Neural progenitor cell (in vitro differentiated cells): Measurements from ENCODE around the gene BCAS3. TPM values are rescaled to one million over a fixed set of nuclear protein-coding genes. Genes with fewer than 3 reads are reported as not detected.
A peak's percentile ranks its signal among the peaks of the same experiment; 100 is the strongest.

Experiments
- DNase-seq: peaks from one replicate; pipeline ENCODE4 v3.0.0-alpha.2; 2016; ENCODE audit warnings: low spot score
- H2AFZ ChIP-seq: fragments of 200-600 bp; sonication (generic); replicated peaks from 2 replicates; pipeline ENCODE4 v1.6.1; 2016; ENCODE audit warnings: antibody characterized with exemption
- H3F3A ChIP-seq: fragments of 200-600 bp; sonication (generic); 2 replicates; pipeline ENCODE4 v1.6.1; 2016; ENCODE audit warnings: antibody characterized with exemption, low read depth
- H3K27ac ChIP-seq: fragments of 200-600 bp; sonication (generic); 2 replicates; pipeline ENCODE4 v1.5.1; 2016; ENCODE audit warnings: mild to moderate bottlenecking
- H3K27me3 ChIP-seq: fragments of 200-600 bp; sonication (generic); 2 replicates; pipeline ENCODE4 v1.6.1; 2016; ENCODE audit warnings: mild to moderate bottlenecking, moderate library complexity
- H3K36me3 ChIP-seq: fragments of 200-600 bp; sonication (generic); 2 replicates; pipeline ENCODE4 v1.5.1; 2016
- H3K4me1 ChIP-seq: fragments of 200-600 bp; sonication (generic); 2 replicates; pipeline ENCODE4 v1.6.1; 2016; ENCODE audit warnings: mixed run types
- H3K4me2 ChIP-seq: fragments of 200-600 bp; sonication (generic); 2 replicates; pipeline ENCODE4 v1.6.1; 2016
- H3K4me3 ChIP-seq: fragments of 200-600 bp; sonication (generic); 2 replicates; pipeline ENCODE4 v1.5.1; 2016
- H3K79me2 ChIP-seq: fragments of 200-600 bp; sonication (generic); 2 replicates; pipeline ENCODE4 v1.6.1; 2016; ENCODE audit warnings: low read depth
- H3K9ac ChIP-seq: fragments of 200-600 bp; sonication (generic); 2 replicates; pipeline ENCODE4 v1.6.1; 2016
- H3K9me3 ChIP-seq: fragments of 200-600 bp; sonication (generic); 2 replicates; pipeline ENCODE4 v1.5.1; 2016; ENCODE audit warnings: low read depth
- H4K20me1 ChIP-seq: fragments of 200-600 bp; sonication (generic); 2 replicates; pipeline ENCODE4 v1.6.1; 2016; ENCODE audit warnings: low read depth
- H3K27ac Mint-ChIP-seq: 3 replicates; pipeline ENCODE4 v1.8.0; 2021; ENCODE audit warnings: mixed read lengths
- H3K27me3 Mint-ChIP-seq: 2 replicates; pipeline ENCODE4 v1.8.0; 2022; ENCODE audit warnings: low read depth, mild to moderate bottlenecking, inconsistent platforms, moderate library complexity, mixed read lengths; ENCODE audit not compliant: insufficient read depth
- H3K36me3 Mint-ChIP-seq: 3 replicates; pipeline ENCODE4 v1.8.0; 2021; ENCODE audit warnings: mixed read lengths
- H3K4me1 Mint-ChIP-seq: 3 replicates; pipeline ENCODE4 v1.8.0; 2021; ENCODE audit warnings: mixed read lengths
- H3K4me3 Mint-ChIP-seq: 3 replicates; pipeline ENCODE4 v1.8.0; 2021; ENCODE audit warnings: mild to moderate bottlenecking, moderate library complexity, mixed read lengths
- H3K9me3 Mint-ChIP-seq: 3 replicates; pipeline ENCODE4 v1.8.0; 2020; ENCODE audit warnings: mixed read lengths
- CTCF ChIP-seq: fragments of 200-600 bp; sonication (generic); IDR thresholded peaks from 2 replicates; pipeline ENCODE4 v1.5.1; 2017; ENCODE audit warnings: antibody characterized with exemption, mild to moderate bottlenecking
- EZH2 ChIP-seq: fragments of 200-600 bp; sonication (generic); IDR thresholded peaks from 2 replicates; pipeline ENCODE4 v1.6.1; 2017; ENCODE audit warnings: antibody characterized with exemption, mild to moderate bottlenecking, moderate library complexity
- EZH2phosphoT487 ChIP-seq: fragments of 200-600 bp; sonication (generic); IDR thresholded peaks from 2 replicates; pipeline ENCODE4 v1.6.1; 2017; ENCODE audit warnings: antibody characterized with exemption
- total RNA-seq: library from RNA; depleted of rRNA; stranded (reverse); fragments of >200 nt; gene quantifications from 2 replicates; pipeline ENCODE4 v1.2.3, GENCODE V29; 2015; ENCODE audit warnings: low replicate concordance

Gene BCAS3
- total RNA-seq, 1 donor from 2014 or later, result 60.9 TPM

DNA sequence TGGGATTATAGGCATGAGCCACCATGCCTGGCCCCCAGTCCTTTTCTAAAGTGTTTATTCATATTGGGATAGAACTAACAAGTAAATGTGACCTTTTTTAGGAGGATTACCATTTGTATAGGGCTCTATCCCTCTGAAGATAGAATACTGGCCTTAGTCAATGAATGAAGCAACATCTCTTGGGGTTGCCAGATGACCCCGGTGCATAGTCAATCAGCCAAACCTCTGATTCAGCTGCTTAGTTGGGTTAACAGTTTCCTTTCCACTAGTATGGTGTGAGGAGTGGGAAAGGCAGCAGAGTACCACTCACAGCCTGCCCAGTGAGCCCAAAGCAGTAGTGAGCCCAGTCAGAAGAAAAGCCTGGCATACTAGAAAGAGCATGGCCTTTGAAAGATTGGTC, 627.4 kb downstream of the BCAS3 start:
- peaks cover 12% of the 10 kb centered on the region for H3K4me1 Mint-ChIP-seq
- no peaks in the 10 kb centered on the region for H3K79me2 ChIP-seq
- no peak overlapping the region for H3K9ac ChIP-seq
- no peak overlapping the region for H3K27ac ChIP-seq
- no peak overlapping the region for H2AFZ ChIP-seq
- H3K9me3 Mint-ChIP-seq, result peaks cover 2% of the 10 kb centered on the region
- DNase-seq, result no peak
- peaks cover 3% of the 10 kb centered on the region for H3K27me3 Mint-ChIP-seq
- H3K27me3 ChIP-seq, result no peaks in the 10 kb centered on the region
- no peaks in the 10 kb centered on the region for H3K36me3 ChIP-seq
- no peaks in the 10 kb centered on the region for H4K20me1 ChIP-seq
- H3K4me1 ChIP-seq, result no peaks in the 10 kb centered on the region
- H3K4me2 ChIP-seq, result no peak overlapping the region
- no peak overlapping the region for H3K27ac Mint-ChIP-seq
- no peak for TF ChIP-seq EZH2
- TF ChIP-seq CTCF, result no peak
- no peak for TF ChIP-seq EZH2phosphoT487
- no peak overlapping the region for H3K4me3 ChIP-seq
- H3K36me3 Mint-ChIP-seq, result no peaks in the 10 kb centered on the region
- no peaks in the 10 kb centered on the region for H3F3A ChIP-seq
- no peak overlapping the region for H3K4me3 Mint-ChIP-seq
- no peaks in the 10 kb centered on the region for H3K9me3 ChIP-seq

GRCh38 chr17:61306003-61306402, 628.4 kb downstream of the BCAS3 start:
- Mint-ChIP-seq H3K9me3 (peaks cover 2% of the 10 kb centered on the region), H3K36me3 (no peaks in the 10 kb centered on the region), H3K27me3 (peaks cover 3% of the 10 kb centered on the region), H3K27ac (no peak overlapping the region), H3K4me3 (no peak overlapping the region), H3K4me1 (peaks cover 12% of the 10 kb centered on the region)
- no peak for DNase-seq
- Histone ChIP-seq H2AFZ (no peak overlapping the region), H3K4me1 (no peaks in the 10 kb centered on the region), H3K27ac (no peak overlapping the region), H4K20me1 (no peaks in the 10 kb centered on the region), H3K4me2 (no peak overlapping the region), H3K9ac (no peak overlapping the region), H3K4me3 (no peak overlapping the region), H3K27me3 (no peaks in the 10 kb centered on the region), H3K36me3 (no peaks in the 10 kb centered on the region), H3F3A (no peaks in the 10 kb centered on the region), H3K9me3 (no peaks in the 10 kb centered on the region), H3K79me2 (no peaks in the 10 kb centered on the region)
- TF ChIP-seq CTCF (no peak), EZH2phosphoT487 (no peak), EZH2 (no peak)

- H3F3A ChIP-seq, result no peaks in the 10 kb centered on the region
Measured at GRCh38 chr17:61307905-61308886, 630.5 kb downstream of the BCAS3 start.

More at GRCh38 chr17:61307905-61308886, 630.5 kb downstream of the BCAS3 start:
- Histone ChIP-seq H3K27me3 (no peaks in the 10 kb centered on the region), H3K36me3 (no peaks in the 10 kb centered on the region), H3K4me2 (no peak overlapping the region), H3K27ac (no peak overlapping the region), H4K20me1 (no peaks in the 10 kb centered on the region), H3K9ac (no peak overlapping the region), H3K4me1 (peaks cover under 1% of the 10 kb centered on the region), H3K9me3 (no peaks in the 10 kb centered on the region), H3K4me3 (no peak overlapping the region), H2AFZ (no peak overlapping the region), H3K79me2 (no peaks in the 10 kb centered on the region)
- no peak for TF ChIP-seq EZH2phosphoT487
- TF ChIP-seq CTCF, result peak; percentile 13
- H3K27ac Mint-ChIP-seq, result peak overlapping the region; percentile 83
- H3K4me3 Mint-ChIP-seq, result no peak overlapping the region
- no peaks in the 10 kb centered on the region for H3K36me3 Mint-ChIP-seq
- peaks cover 3% of the 10 kb centered on the region for H3K27me3 Mint-ChIP-seq
- no peak for DNase-seq
- peaks cover 2% of the 10 kb centered on the region for H3K9me3 Mint-ChIP-seq
- H3K4me1 Mint-ChIP-seq, result peaks cover 12% of the 10 kb centered on the region
